H9 (cell line): ENCODE measurements around the gene STMN3. TPM values are rescaled to one million over a fixed set of nuclear protein-coding genes. Genes with fewer than 3 reads are reported as not detected.
"Not testable (repeated sequence)": the region's sequence is repeated elsewhere in the genome, so short reads cannot be mapped to it uniquely, and the experiment has no call there.

Source experiments
- DNase-seq: peaks from one replicate; pipeline ENCODE4 v3.0.0-alpha.2; 2017
- H2AFZ ChIP-seq: one replicate; pipeline ENCODE4 v1.6.1; 2013; ENCODE audit warnings: mild to moderate bottlenecking, low read length, control low read depth, moderate library complexity
- H2AK5ac ChIP-seq: 2 replicates; pipeline ENCODE4 v1.6.1; 2013; ENCODE audit warnings: low read length, control low read depth, mixed read lengths; ENCODE audit not compliant: insufficient read length
- H2BK120ac ChIP-seq: one replicate; pipeline ENCODE4 v1.6.1; 2013; ENCODE audit warnings: low read depth, mild to moderate bottlenecking, low read length, control low read depth, inconsistent platforms; ENCODE audit not compliant: poor library complexity, severe bottlenecking
- H2BK12ac ChIP-seq: 2 replicates; pipeline ENCODE4 v1.6.1; 2013; ENCODE audit warnings: low read length, control low read depth, mixed read lengths, low read depth; ENCODE audit not compliant: insufficient read length
- H2BK15ac ChIP-seq: 2 replicates; pipeline ENCODE4 v1.6.1; 2013; ENCODE audit warnings: low read depth, low read length, control low read depth
- H2BK20ac ChIP-seq: one replicate; pipeline ENCODE4 v1.6.1; 2013; ENCODE audit warnings: low read depth, mild to moderate bottlenecking, low read length, control low read depth, inconsistent platforms; ENCODE audit not compliant: poor library complexity, severe bottlenecking
- H2BK5ac ChIP-seq: 2 replicates; pipeline ENCODE4 v1.6.1; 2013; ENCODE audit warnings: low read length, control low read depth, mixed read lengths; ENCODE audit not compliant: insufficient read length
- H3K14ac ChIP-seq: 2 replicates; pipeline ENCODE4 v1.6.1; 2013; ENCODE audit warnings: low read length, control low read depth; ENCODE audit not compliant: insufficient read depth
- H3K18ac ChIP-seq: 2 replicates; pipeline ENCODE4 v1.6.1; 2013; ENCODE audit warnings: low read depth, mild to moderate bottlenecking, mixed read lengths, low read length, control low read depth; ENCODE audit not compliant: insufficient read length
- H3K23ac ChIP-seq: 2 replicates; pipeline ENCODE4 v1.6.1; 2013; ENCODE audit warnings: low read length, control low read depth, mixed read lengths, low read depth; ENCODE audit not compliant: insufficient read length
- H3K23me2 ChIP-seq: 2 replicates; pipeline ENCODE4 v1.6.1; 2013; ENCODE audit warnings: low read depth, mild to moderate bottlenecking, mixed read lengths, low read length, control low read depth; ENCODE audit not compliant: insufficient read length, poor library complexity, severe bottlenecking
- H3K27ac ChIP-seq: 2 replicates; pipeline ENCODE4 v1.5.1; 2013; ENCODE audit warnings: low read length, control low read depth, mixed read lengths, low read depth; ENCODE audit not compliant: insufficient read length
- H3K27me3 ChIP-seq: 2 replicates; pipeline ENCODE4 v1.6.1; 2013; ENCODE audit warnings: low read length, control low read depth, inconsistent platforms; ENCODE audit not compliant: insufficient read depth
- H3K4ac ChIP-seq: 2 replicates; pipeline ENCODE4 v1.6.1; 2013; ENCODE audit warnings: low read depth, mild to moderate bottlenecking, control low read depth, inconsistent platforms, low read length, moderate library complexity
- H3K4me1 ChIP-seq: 2 replicates; pipeline ENCODE4 v1.6.1; 2013; ENCODE audit warnings: low read length, control low read depth, inconsistent platforms; ENCODE audit not compliant: insufficient read depth
- H3K4me2 ChIP-seq: 2 replicates; pipeline ENCODE4 v1.6.1; 2013; ENCODE audit warnings: low read length, control low read depth, mixed read lengths; ENCODE audit not compliant: insufficient read length, insufficient read depth
- H3K56ac ChIP-seq: 2 replicates; pipeline ENCODE4 v1.6.1; 2013; ENCODE audit warnings: low read depth, mild to moderate bottlenecking, mixed read lengths, low read length, control low read depth; ENCODE audit not compliant: insufficient read length
- H3K79me1 ChIP-seq: 2 replicates; pipeline ENCODE4 v1.6.1; 2013; ENCODE audit warnings: low read depth, mild to moderate bottlenecking, moderate library complexity, low read length, control low read depth, inconsistent platforms; ENCODE audit not compliant: insufficient read depth, poor library complexity, severe bottlenecking
- H3K79me2 ChIP-seq: 2 replicates; pipeline ENCODE4 v1.6.1; 2013; ENCODE audit warnings: low read length, control low read depth, inconsistent platforms; ENCODE audit not compliant: insufficient read depth
- H3K9ac ChIP-seq: 2 replicates; pipeline ENCODE4 v1.6.1; 2013; ENCODE audit warnings: low read length, control low read depth, mixed read lengths; ENCODE audit not compliant: insufficient read length; ENCODE audit errors: extremely low read depth
- H3K9me3 ChIP-seq: one replicate; pipeline ENCODE4 v1.6.1; 2013; ENCODE audit warnings: low read depth, low read length, inconsistent platforms; ENCODE audit not compliant: control insufficient read depth
- H3T11ph ChIP-seq: one replicate; pipeline ENCODE4 v1.6.1; 2013; ENCODE audit warnings: mild to moderate bottlenecking, low read length, control low read depth, inconsistent platforms
- H4K20me1 ChIP-seq: one replicate; pipeline ENCODE4 v1.6.1; 2013; ENCODE audit not compliant: control insufficient read depth, insufficient read length, insufficient read depth
- H4K5ac ChIP-seq: 2 replicates; pipeline ENCODE4 v1.6.1; 2013; ENCODE audit warnings: low read depth, mild to moderate bottlenecking, mixed read lengths, low read length, control low read depth; ENCODE audit not compliant: insufficient read length
- H4K8ac ChIP-seq: replicated peaks from 2 replicates; pipeline ENCODE4 v1.6.1; 2013; ENCODE audit warnings: low read length, control low read depth, mixed read lengths, low read depth; ENCODE audit not compliant: insufficient read length
- H4K91ac ChIP-seq: 2 replicates; pipeline ENCODE4 v1.6.1; 2013; ENCODE audit warnings: low read depth, mild to moderate bottlenecking, moderate library complexity, mixed read lengths, low read length, control low read depth; ENCODE audit not compliant: insufficient read length
- H3K27ac Mint-ChIP-seq, 3 experiments: 2 replicates in 2 of 3; 3 replicates in 1 of 3; pipeline ENCODE4 v1.8.0; 2020 to 2021; ENCODE audit warnings: mixed read lengths in 3 of 3, mild to moderate bottlenecking in 1 of 3, moderate library complexity in 1 of 3
- H3K27me3 Mint-ChIP-seq: 2 replicates; pipeline ENCODE4 v1.8.0; 2021; ENCODE audit warnings: low read depth, mild to moderate bottlenecking, moderate library complexity, mixed read lengths
- H3K36me3 Mint-ChIP-seq, 3 experiments: 2 replicates in 2 of 3; 3 replicates in 1 of 3; pipeline ENCODE4 v1.8.0; 2020 to 2021; ENCODE audit warnings: low read depth in 3 of 3, mixed read lengths in 3 of 3; ENCODE audit not compliant: insufficient read depth in 1 of 3
- H3K4me1 Mint-ChIP-seq, 2 experiments: 2 replicates each; pipeline ENCODE4 v1.8.0; 2020; ENCODE audit warnings: mixed read lengths in 2 of 2
- H3K4me3 Mint-ChIP-seq, 2 experiments: 2 replicates in 1 of 2; 3 replicates in 1 of 2; pipeline ENCODE4 v1.8.0; 2020 to 2021; ENCODE audit warnings: mild to moderate bottlenecking in 2 of 2, mixed read lengths in 2 of 2, moderate library complexity in 1 of 2
- H3K9me3 Mint-ChIP-seq, 2 experiments: 2 replicates in 1 of 2; 3 replicates in 1 of 2; pipeline ENCODE4 v1.8.0; 2020; ENCODE audit warnings: mild to moderate bottlenecking in 2 of 2, mixed read lengths in 2 of 2, moderate library complexity in 1 of 2
- WGBS: extraction: QIAGEN DNeasy Blood & Tissue Kit; methylation state at CpG from one replicate; pipeline ENCODE4 v1.1.7; 2013; ENCODE audit warnings: missing lambda C conversion rate, low lambda C conversion rate, mixed read lengths; ENCODE audit not compliant: insufficient read length; ENCODE audit errors: extremely low coverage; 5-methylcytosine and 5-hydroxymethylcytosine counted together
- total RNA-seq: library from RNA; stranded (reverse); gene quantifications from 2 replicates; pipeline ENCODE4 v1.2.1, GENCODE V29; 2021
- TF ChIP-seq, protein P1 (sequence below): fragments of 200-600 bp; sonication (generic); conservative IDR thresholded peaks from 3 replicates; pipeline ENCODE4 v1.8.0; 2021; ENCODE audit warnings: antibody characterized with exemption, mild to moderate bottlenecking

STMN3 gene
- total RNA-seq, 1 experiment from 2014 or later = 54.0 TPM

DNA sequence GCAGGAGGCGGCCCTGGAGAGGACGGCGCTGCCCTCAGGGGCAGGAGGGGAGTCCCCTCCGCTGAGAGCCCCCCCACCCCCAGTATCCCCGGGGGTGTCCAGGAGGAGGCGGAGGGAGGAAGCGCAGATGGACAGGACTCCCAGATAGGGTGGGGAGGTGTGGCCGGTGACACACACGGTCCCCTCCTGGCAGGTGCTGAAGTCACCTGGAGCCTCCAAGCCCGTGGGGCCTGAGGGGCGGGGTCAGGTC, 1.4 kb downstream of the STMN3 start:
- no peaks in the 10 kb centered on the region for H3K79me1 ChIP-seq
- no peaks in the 10 kb centered on the region for H3K27me3 ChIP-seq
- no peaks in the 10 kb centered on the region for H4K20me1 ChIP-seq
- H3K18ac ChIP-seq = no peak overlapping the region
- no peak overlapping the region for H4K5ac ChIP-seq
- peaks cover 4% of the 10 kb centered on the region for H3K23me2 ChIP-seq
- no peak overlapping the region for H4K91ac ChIP-seq
- H3K14ac ChIP-seq = no peak overlapping the region
- Mint-ChIP-seq H3K27me3 (peaks cover 5% of the 10 kb centered on the region), H3K4me3 (peak overlapping the region; percentile 68 to 84), H3K36me3 (no peaks in the 10 kb centered on the region; a peak in 2 of 7 replicates), H3K27ac (no peak overlapping the region), H3K9me3 (no peaks in the 10 kb centered on the region), H3K4me1 (peaks cover 15 to 16% of the 10 kb centered on the region in 2 experiments)
- H2BK20ac ChIP-seq = no peak overlapping the region
- DNase-seq = no peak
- no peak overlapping the region for H2BK12ac ChIP-seq
- H3T11ph ChIP-seq = no peak overlapping the region
- no peaks in the 10 kb centered on the region for H3K9me3 ChIP-seq
- no peak overlapping the region for H4K8ac ChIP-seq
- H3K56ac ChIP-seq = no peak overlapping the region
- no peak overlapping the region for H3K4ac ChIP-seq
- TF ChIP-seq, protein P1, sequence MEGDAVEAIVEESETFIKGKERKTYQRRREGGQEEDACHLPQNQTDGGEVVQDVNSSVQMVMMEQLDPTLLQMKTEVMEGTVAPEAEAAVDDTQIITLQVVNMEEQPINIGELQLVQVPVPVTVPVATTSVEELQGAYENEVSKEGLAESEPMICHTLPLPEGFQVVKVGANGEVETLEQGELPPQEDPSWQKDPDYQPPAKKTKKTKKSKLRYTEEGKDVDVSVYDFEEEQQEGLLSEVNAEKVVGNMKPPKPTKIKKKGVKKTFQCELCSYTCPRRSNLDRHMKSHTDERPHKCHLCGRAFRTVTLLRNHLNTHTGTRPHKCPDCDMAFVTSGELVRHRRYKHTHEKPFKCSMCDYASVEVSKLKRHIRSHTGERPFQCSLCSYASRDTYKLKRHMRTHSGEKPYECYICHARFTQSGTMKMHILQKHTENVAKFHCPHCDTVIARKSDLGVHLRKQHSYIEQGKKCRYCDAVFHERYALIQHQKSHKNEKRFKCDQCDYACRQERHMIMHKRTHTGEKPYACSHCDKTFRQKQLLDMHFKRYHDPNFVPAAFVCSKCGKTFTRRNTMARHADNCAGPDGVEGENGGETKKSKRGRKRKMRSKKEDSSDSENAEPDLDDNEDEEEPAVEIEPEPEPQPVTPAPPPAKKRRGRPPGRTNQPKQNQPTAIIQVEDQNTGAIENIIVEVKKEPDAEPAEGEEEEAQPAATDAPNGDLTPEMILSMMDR = no peak
- H3K4me1 ChIP-seq = no peaks in the 10 kb centered on the region
- no peaks in the 10 kb centered on the region for H3K79me2 ChIP-seq
- no peak overlapping the region for H2AFZ ChIP-seq
- H2BK5ac ChIP-seq = no peak overlapping the region
- H2AK5ac ChIP-seq = no peak overlapping the region
- H3K27ac ChIP-seq = no peak overlapping the region
- no CpG with 5 or more reads among the region's 11 CpGs for WGBS
- H2BK120ac ChIP-seq = no peak overlapping the region
- H2BK15ac ChIP-seq = no peak overlapping the region
- H3K9ac ChIP-seq = no peak overlapping the region
- no peak overlapping the region for H3K23ac ChIP-seq
- H3K4me2 ChIP-seq = peak overlapping the region; percentile 16

DNA sequence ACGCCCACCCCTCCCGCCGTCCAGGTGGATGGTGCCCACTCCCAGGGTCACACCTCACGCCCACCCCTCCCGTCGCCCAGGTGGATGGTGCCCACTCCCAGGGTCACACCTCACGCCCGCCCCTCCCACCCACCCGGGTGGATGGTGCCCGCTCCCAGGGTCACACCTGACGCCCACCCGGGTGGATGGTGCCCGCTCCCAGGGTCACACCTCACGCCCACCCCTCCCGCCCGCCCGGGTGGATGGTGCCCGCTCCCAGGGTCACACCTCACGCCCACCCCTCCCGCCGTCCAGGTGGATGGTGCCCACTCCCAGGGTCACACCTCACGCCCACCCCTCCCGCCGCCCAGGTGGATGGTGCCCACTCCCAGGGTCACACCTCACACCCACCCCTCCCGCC, 2.7 kb downstream of the STMN3 start:
- H3K27me3 Mint-ChIP-seq, H2BK20ac ChIP-seq, H3K27ac Mint-ChIP-seq: not testable (repeated sequence)

More for the DNA sequence above, 2.7 kb downstream of the STMN3 start:
- H3K27me3 ChIP-seq, H4K91ac ChIP-seq, H2BK12ac ChIP-seq, H4K20me1 ChIP-seq, H4K8ac ChIP-seq, H2BK120ac ChIP-seq, H3K79me1 ChIP-seq, H3K4me1 ChIP-seq, H3K36me3 Mint-ChIP-seq, H3K14ac ChIP-seq, H3K27ac ChIP-seq, H2AK5ac ChIP-seq, H2BK15ac ChIP-seq, H3K18ac ChIP-seq, H2BK5ac ChIP-seq, H3K9me3 Mint-ChIP-seq, H4K5ac ChIP-seq, H3K9me3 ChIP-seq, H3K9ac ChIP-seq, H2AFZ ChIP-seq, H3K23ac ChIP-seq, H3K4me2 ChIP-seq, H3K56ac ChIP-seq, H3K79me2 ChIP-seq, H3T11ph ChIP-seq, H3K4me3 Mint-ChIP-seq, DNase-seq, H3K4ac ChIP-seq, H3K23me2 ChIP-seq: not testable (repeated sequence)
- peaks cover 15 to 16% of the 10 kb centered on the region in 2 experiments for H3K4me1 Mint-ChIP-seq
- WGBS = no CpG with 5 or more reads among the region's 25 CpGs
